ENCODE data around the gene ATF7IP.
A peak's percentile ranks its signal among the peaks of the same experiment; 100 is the strongest.

The ATF7IP gene

GRCh38 chr12:14417715-14418114 is 52.2 kb downstream of the ATF7IP start:
- peak; percentile 93 for ATAC-seq
- TF ChIP-seq ARNTL (CRISPR knock-in tag; IDR thresholded peaks at IDR 0.05; ENCODE audit: borderline replicate concordance, low read depth), result no peak
- TF ChIP-seq ZC3H10 (CRISPR knock-in tag; IDR thresholded peaks at IDR 0.05), result no peak
- TF ChIP-seq POU6F1 (CRISPR knock-in tag; IDR thresholded peaks at IDR 0.05; ENCODE audit: borderline replicate concordance, low read depth), result no peak
- TF ChIP-seq ZNF8 (CRISPR knock-in tag; IDR thresholded peaks at IDR 0.05), result no peak
- TF ChIP-seq ZNF70 (CRISPR knock-in tag; IDR thresholded peaks at IDR 0.05), result no peak
- no peak for TF ChIP-seq OSR1 (CRISPR knock-in tag; IDR thresholded peaks at IDR 0.05)
- no peak for TF ChIP-seq ZFP3 (CRISPR knock-in tag; IDR thresholded peaks at IDR 0.05)
- no peak for TF ChIP-seq GLIS3 (CRISPR knock-in tag; IDR thresholded peaks at IDR 0.05)
- no peak for TF ChIP-seq TSHZ2 (CRISPR knock-in tag; IDR thresholded peaks at IDR 0.05)
- TF ChIP-seq BACH2 (CRISPR knock-in tag; IDR thresholded peaks at IDR 0.05; ENCODE audit: borderline replicate concordance), result no peak
- no peak for TF ChIP-seq TOX (CRISPR knock-in tag; IDR thresholded peaks at IDR 0.05; ENCODE audit: borderline replicate concordance)
- no peak for TF ChIP-seq CSDC2 (CRISPR knock-in tag; IDR thresholded peaks at IDR 0.05)
- TF ChIP-seq PPARA (CRISPR knock-in tag; IDR thresholded peaks at IDR 0.05; ENCODE audit: borderline replicate concordance), result no peak
- no peak for TF ChIP-seq CSRNP3 (CRISPR knock-in tag; IDR thresholded peaks at IDR 0.05)
- no peak for TF ChIP-seq PATZ1 (CRISPR knock-in tag; IDR thresholded peaks at IDR 0.05; ENCODE audit: borderline replicate concordance)

GRCh38 chr12:14418451-14418890 is 53.0 kb downstream of the ATF7IP start:
- TF ChIP-seq POU6F1 (CRISPR knock-in tag; IDR thresholded peaks at IDR 0.05; ENCODE audit: borderline replicate concordance, low read depth) (no peak), TCF4 (CRISPR knock-in tag; IDR thresholded peaks at IDR 0.05; ENCODE audit: borderline replicate concordance) (no peak), CREB5 (CRISPR knock-in tag; IDR thresholded peaks at IDR 0.05; ENCODE audit: low read depth) (no peak), ARNTL (CRISPR knock-in tag; IDR thresholded peaks at IDR 0.05; ENCODE audit: borderline replicate concordance, low read depth) (no peak), GLIS3 (CRISPR knock-in tag; IDR thresholded peaks at IDR 0.05) (no peak), TSHZ2 (CRISPR knock-in tag; IDR thresholded peaks at IDR 0.05) (no peak), ZFP30 (CRISPR knock-in tag; IDR thresholded peaks at IDR 0.05) (no peak), ZNF565 (CRISPR knock-in tag; conservative IDR thresholded peaks at IDR 0.05; ENCODE audit: low read depth) (no peak), ZFP3 (CRISPR knock-in tag; IDR thresholded peaks at IDR 0.05) (no peak), ZC3H10 (CRISPR knock-in tag; IDR thresholded peaks at IDR 0.05) (no peak)
- peak; percentile 46; the same call in 1 of the 3 replicates for ATAC-seq

Measured in SK-N-SH treated with all-trans-retinoic acid at 6 μM for 48 hours (cell line).